Vagina (tissue), 2 donors: ENCODE measurements around the gene GATAD2A.

ENCODE experiments used
- CTCF ChIP-seq, 3 experiments: fragments of 450-650 bp in 2 of 3; fragments of 200-600 bp in 1 of 3; sonication (generic) in 1 of 3; IDR thresholded peaks; one replicate each; pipeline ENCODE4 v1.5.1; 2017 to 2019; ENCODE audit warnings: antibody characterized with exemption in 3 of 3, mild to moderate bottlenecking in 2 of 3, moderate library complexity in 2 of 3
- POLR2A ChIP-seq, 2 donors: fragments of 450-650 bp; IDR thresholded peaks; one replicate each; pipeline ENCODE4 v1.6.1; 2017; ENCODE audit warnings: antibody characterized with exemption in 2 of 2, mild to moderate bottlenecking in 2 of 2, moderate library complexity in 2 of 2

- TF ChIP-seq POLR2A (IDR thresholded peaks at IDR 0.05), result no peak
- no peak for TF ChIP-seq CTCF (IDR thresholded peaks at IDR 0.05)
These were observed 63.1 kb downstream of the GATAD2A start for GRCh38 chr19:19468424-19469050.
